HepG2 (cell line): Measurements from ENCODE around the gene TRMT2A. TPM values are rescaled to one million over a fixed set of nuclear protein-coding genes. Genes with fewer than 3 reads are reported as not detected.
A peak's percentile ranks its signal among the peaks of the same experiment; 100 is the strongest.

Experiments used
- AHR ChIP-seq: IDR thresholded peaks from 2 replicates; pipeline ENCODE4 v1.6.1; 2018; ENCODE audit warnings: missing genetic modification reagents, missing compliant biosample characterization
- ATM ChIP-seq: fragments of 450-650 bp; IDR thresholded peaks from 2 replicates; pipeline ENCODE4 v1.7.1; 2017; ENCODE audit warnings: mild to moderate bottlenecking, borderline replicate concordance
- CSRNP1 ChIP-seq: sonication (generic); formaldehyde crosslinking; IDR thresholded peaks from 2 replicates; pipeline ENCODE4 v1.8.1; 2023; ENCODE audit warnings: mild to moderate bottlenecking, missing genetic modification reagents
- EEA1 ChIP-seq: sonication (generic); formaldehyde crosslinking; IDR thresholded peaks from 2 replicates; pipeline ENCODE4 v1.5.1; 2020; ENCODE audit warnings: mild to moderate bottlenecking, missing genetic modification reagents, borderline replicate concordance
- ESRRA ChIP-seq: sonication (generic); formaldehyde crosslinking; IDR thresholded peaks from 2 replicates; pipeline ENCODE4 v1.5.1; 2020; ENCODE audit warnings: mild to moderate bottlenecking, low read depth, missing genetic modification reagents
- FIP1L1 ChIP-seq: fragments of 200-400 bp; formaldehyde crosslinking; IDR thresholded peaks from 2 replicates; pipeline ENCODE4 v1.6.1; 2018; ENCODE audit warnings: low read depth, mild to moderate bottlenecking, low read length, moderate library complexity, borderline replicate concordance; ENCODE audit not compliant: insufficient read depth
- FOXM1 ChIP-seq: sonication (generic); formaldehyde crosslinking; IDR thresholded peaks from 2 replicates; pipeline ENCODE4 v1.5.0; 2020; ENCODE audit warnings: missing genetic modification reagents
- FOXO4 ChIP-seq: sonication (generic); formaldehyde crosslinking; conservative IDR thresholded peaks from 2 replicates; pipeline ENCODE4 v1.8.1; 2023; ENCODE audit warnings: missing genetic modification reagents
- HCFC1 ChIP-seq: fragments of 150-350 bp; IDR thresholded peaks from 2 replicates; pipeline ENCODE4 v1.6.1; 2014; ENCODE audit warnings: low read depth, low read length
- HNF4A ChIP-seq: sonication (generic); formaldehyde crosslinking; IDR thresholded peaks from 2 replicates; pipeline ENCODE4 v1.4.0; 2020; ENCODE audit warnings: missing genetic modification reagents
- KAT8 ChIP-seq: IDR thresholded peaks from 2 replicates; pipeline ENCODE4 v1.6.1; 2016; ENCODE audit warnings: missing genetic modification reagents, missing compliant biosample characterization
- KDM5A ChIP-seq: fragments of 200-600 bp; sonication (generic); IDR thresholded peaks from 2 replicates; pipeline ENCODE4 v1.7.0; 2018; ENCODE audit warnings: antibody characterized with exemption, mild to moderate bottlenecking, low read length, borderline replicate concordance
- KMT2A ChIP-seq: sonication (generic); formaldehyde crosslinking; IDR thresholded peaks from 2 replicates; pipeline ENCODE4 v1.4.0; 2020; ENCODE audit warnings: missing genetic modification reagents
- MED8 ChIP-seq: sonication (generic); formaldehyde crosslinking; IDR thresholded peaks from 2 replicates; pipeline ENCODE4 v1.8.1; 2023; ENCODE audit warnings: mild to moderate bottlenecking, missing genetic modification reagents; ENCODE audit not compliant: insufficient replicate concordance
- MLLT10 ChIP-seq: sonication (generic); formaldehyde crosslinking; IDR thresholded peaks from 2 replicates; pipeline ENCODE4 v1.4.0; 2020; ENCODE audit warnings: missing genetic modification reagents
- PLRG1 ChIP-seq: fragments of 450-650 bp; conservative IDR thresholded peaks from 2 replicates; pipeline ENCODE4 v1.6.1; 2016
- RAD51 ChIP-seq: fragments of 450-650 bp; IDR thresholded peaks from 2 replicates; pipeline ENCODE4 v1.6.1; 2016; ENCODE audit warnings: borderline replicate concordance
- RELA ChIP-seq: sonication (generic); formaldehyde crosslinking; IDR thresholded peaks from 2 replicates; pipeline ENCODE4 v1.4.0; 2020; ENCODE audit warnings: missing genetic modification reagents
- RNF219 ChIP-seq: sonication (generic); formaldehyde crosslinking; IDR thresholded peaks from 2 replicates; pipeline ENCODE4 v1.5.0; 2020; ENCODE audit warnings: mild to moderate bottlenecking, missing genetic modification reagents
- SIN3A ChIP-seq: IDR thresholded peaks from 2 replicates; pipeline ENCODE4 v1.6.1; 2011; ENCODE audit warnings: low read depth, mild to moderate bottlenecking, control low read depth, low read length, borderline replicate concordance
- SP2 ChIP-seq: sonication (generic); formaldehyde crosslinking; IDR thresholded peaks from 2 replicates; pipeline ENCODE4 v1.5.1; 2020; ENCODE audit warnings: mild to moderate bottlenecking, missing genetic modification reagents
- SRY ChIP-seq: sonication (generic); formaldehyde crosslinking; IDR thresholded peaks from 2 replicates; pipeline ENCODE4 v1.8.0; 2022; ENCODE audit warnings: mild to moderate bottlenecking, missing genetic modification reagents
- ZNF101 ChIP-seq: sonication (generic); formaldehyde crosslinking; IDR thresholded peaks from 2 replicates; pipeline ENCODE4 v1.4.0; 2020; ENCODE audit warnings: mild to moderate bottlenecking, low read depth, missing genetic modification reagents, borderline replicate concordance
- ZNF230 ChIP-seq: sonication (generic); formaldehyde crosslinking; IDR thresholded peaks from 2 replicates; pipeline ENCODE4 v1.4.0; 2020; ENCODE audit warnings: mild to moderate bottlenecking, missing genetic modification reagents
- ZNF350 ChIP-seq: sonication (generic); formaldehyde crosslinking; IDR thresholded peaks from 2 replicates; pipeline ENCODE4 v1.4.0; 2020; ENCODE audit warnings: mild to moderate bottlenecking, low read depth, missing genetic modification reagents, borderline replicate concordance
- ZNF607 ChIP-seq: sonication (generic); formaldehyde crosslinking; IDR thresholded peaks from 2 replicates; pipeline ENCODE4 v1.5.1; 2020; ENCODE audit warnings: missing genetic modification reagents, mild to moderate bottlenecking, borderline replicate concordance
- ZSCAN9 ChIP-seq: IDR thresholded peaks from 2 replicates; pipeline ENCODE4 v1.6.1; 2016; ENCODE audit warnings: borderline replicate concordance
- polyA plus RNA-seq, 8 experiments: library from polyadenylated mRNA; depleted of rRNA in 3 of 8; stranded (reverse) in 7 of 8; unstranded in 1 of 8; fragments of >200 nt; fragmentation: Illumina TruSeq in 4 of 8; extraction: Trizol in 4 of 8; gene quantifications; 2 replicates each; pipeline versions ENCODE4 v1.2.1 to v1.2.3, GENCODE V29; 2011 to 2016; ENCODE audit warnings: low read depth in 4 of 8, missing spikeins in 1 of 8, mixed read lengths in 1 of 8; ENCODE audit not compliant: insufficient read depth in 1 of 8
- total RNA-seq, 5 experiments: library from RNA; depleted of rRNA; stranded (reverse); fragments of >200 nt; fragmentation: Illumina TruSeq; extraction: Trizol; gene quantifications; 2 replicates each; pipeline ENCODE4 v1.2.3, GENCODE V29; 2016; ENCODE audit warnings: low read depth in 1 of 5

The TRMT2A gene
- total and polyA plus RNA-seq, 2 of the 13 experiments (the other 11 are each of a cell fraction or from before 2014, with no cell fraction given), result 24.0 to 30.3 TPM

GRCh38 chr22:20116951-20117632 is at the start of gene TRMT2A (continued):
- TF ChIP-seq PLRG1 (no peak), HNF4A (peak; percentile 83), ATM (no peak), RNF219 (CRISPR knock-in tag) (no peak), FOXM1 (CRISPR knock-in tag) (no peak), ZNF350 (no peak), MLLT10 (no peak), SP2 (CRISPR knock-in tag) (peak; percentile 73), FIP1L1 (peak; percentile 52; the same call in 1 of the 2 replicates), EEA1 (CRISPR knock-in tag) (no peak), KMT2A (peak; percentile 22; the same call in 1 of the 2 replicates), ZNF101 (no peak; the same call in 1 of the 2 replicates), MED8 (CRISPR knock-in tag) (peak; percentile 78), KAT8 (CRISPR knock-in tag) (peak; percentile 98), CSRNP1 (CRISPR knock-in tag) (peak; percentile 87; the same call in 1 of the 2 replicates), ZNF230 (CRISPR knock-in tag) (no peak), HCFC1 (peak; percentile 77), ZSCAN9 (peak; percentile 35; the same call in 1 of the 2 replicates), FOXO4 (no peak), AHR (CRISPR knock-in tag) (no peak), ESRRA (CRISPR knock-in tag) (peak; percentile 81; the same call in 1 of the 2 replicates), KDM5A (peak; percentile 90), SRY (CRISPR knock-in tag) (peak; percentile 72; the same call in 1 of the 2 replicates), ZNF607 (CRISPR knock-in tag) (peak; percentile 58; the same call in 1 of the 2 replicates), RELA (CRISPR knock-in tag) (peak; percentile 47; the same call in 1 of the 2 replicates), RAD51 (no peak), SIN3A (peak; percentile 79; the same call in 1 of the 2 replicates)
